Coronary artery (tissue), 2 donors: ENCODE data around the gene FBXO40.
"Not testable (repeated sequence)": the region's sequence is repeated elsewhere in the genome, so short reads cannot be mapped to it uniquely, and the experiment has no call there.

ENCODE experiments used
- DNase-seq: peaks from one replicate; pipeline ENCODE4 v3.0.0-alpha.2; 2017; ENCODE audit warnings: low spot score
- H3K27ac ChIP-seq, 2 donors: fragments of 200-600 bp; sonication (generic); one replicate each; pipeline ENCODE4 v1.5.1; 2016 to 2019
- H3K4me3 ChIP-seq: fragments of 200-600 bp; sonication (generic); 2 replicates; pipeline ENCODE4 v1.5.1; 2016; ENCODE audit warnings: mild to moderate bottlenecking, moderate library complexity
- TF ChIP-seq, protein P1 (sequence below): fragments of 200-600 bp; sonication (generic); IDR thresholded peaks from one replicate; pipeline ENCODE4 v1.5.1; 2019; ENCODE audit warnings: antibody characterized with exemption

Gene FBXO40

DNA sequence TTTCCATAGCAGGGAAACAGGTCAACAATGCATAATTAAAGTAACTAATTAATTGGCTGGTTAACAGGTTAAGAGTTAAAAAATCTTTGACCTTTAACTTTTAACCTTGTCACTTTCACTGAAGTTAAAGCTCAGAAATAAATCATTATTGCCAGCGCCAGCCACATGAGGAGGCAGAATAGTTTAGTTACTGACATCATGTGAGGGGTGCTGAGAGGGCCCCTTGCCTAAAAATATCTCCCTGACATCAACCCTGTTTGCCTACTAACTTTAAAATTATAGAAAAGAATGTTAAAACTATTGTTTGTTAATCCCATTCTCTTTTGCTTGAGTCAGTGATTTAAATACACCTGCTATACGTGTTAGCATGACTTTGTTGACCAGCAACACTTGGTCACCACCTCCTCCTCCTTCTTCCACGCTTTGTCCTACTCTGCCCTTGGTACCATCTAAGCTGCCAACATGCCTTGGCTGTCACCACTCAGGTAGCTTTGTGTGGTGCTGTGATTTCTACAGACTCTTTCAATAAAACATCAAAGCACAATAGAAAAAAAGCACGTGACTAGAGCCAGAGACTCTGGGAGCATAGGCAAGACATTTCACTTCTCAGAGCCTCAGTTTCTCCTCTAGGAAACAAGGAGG, 2.7 kb downstream of the FBXO40 start:
- Histone ChIP-seq H3K4me3 (no peak overlapping the region), H3K27ac (no peak overlapping the region)
- no peak for DNase-seq
- TF ChIP-seq, protein P1, sequence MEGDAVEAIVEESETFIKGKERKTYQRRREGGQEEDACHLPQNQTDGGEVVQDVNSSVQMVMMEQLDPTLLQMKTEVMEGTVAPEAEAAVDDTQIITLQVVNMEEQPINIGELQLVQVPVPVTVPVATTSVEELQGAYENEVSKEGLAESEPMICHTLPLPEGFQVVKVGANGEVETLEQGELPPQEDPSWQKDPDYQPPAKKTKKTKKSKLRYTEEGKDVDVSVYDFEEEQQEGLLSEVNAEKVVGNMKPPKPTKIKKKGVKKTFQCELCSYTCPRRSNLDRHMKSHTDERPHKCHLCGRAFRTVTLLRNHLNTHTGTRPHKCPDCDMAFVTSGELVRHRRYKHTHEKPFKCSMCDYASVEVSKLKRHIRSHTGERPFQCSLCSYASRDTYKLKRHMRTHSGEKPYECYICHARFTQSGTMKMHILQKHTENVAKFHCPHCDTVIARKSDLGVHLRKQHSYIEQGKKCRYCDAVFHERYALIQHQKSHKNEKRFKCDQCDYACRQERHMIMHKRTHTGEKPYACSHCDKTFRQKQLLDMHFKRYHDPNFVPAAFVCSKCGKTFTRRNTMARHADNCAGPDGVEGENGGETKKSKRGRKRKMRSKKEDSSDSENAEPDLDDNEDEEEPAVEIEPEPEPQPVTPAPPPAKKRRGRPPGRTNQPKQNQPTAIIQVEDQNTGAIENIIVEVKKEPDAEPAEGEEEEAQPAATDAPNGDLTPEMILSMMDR, result no peak

DNA sequence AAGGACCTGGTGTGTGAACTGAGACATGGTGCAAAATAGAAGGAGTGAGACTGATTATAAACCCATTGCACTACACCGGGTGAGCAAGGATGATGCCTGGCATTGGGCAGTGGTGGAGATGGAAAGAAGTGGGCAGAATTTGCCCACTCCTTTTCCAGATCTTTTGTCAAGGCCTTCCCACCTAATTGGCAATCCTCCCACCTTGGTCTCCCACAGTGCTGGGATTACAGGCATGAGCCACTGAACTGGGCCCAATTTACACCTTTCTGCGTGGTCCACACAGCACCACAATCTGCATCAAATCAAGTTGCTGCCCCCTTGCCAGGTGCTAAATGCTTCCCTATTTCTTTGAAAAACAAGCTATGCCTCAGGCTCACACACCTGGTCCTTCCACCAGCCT, 5.4 kb downstream of the FBXO40 start:
- H3K4me3 ChIP-seq, result no peak overlapping the region
- TF ChIP-seq, protein P1, result no peak
- no peak overlapping the region for H3K27ac ChIP-seq
- DNase-seq, result no peak

DNA sequence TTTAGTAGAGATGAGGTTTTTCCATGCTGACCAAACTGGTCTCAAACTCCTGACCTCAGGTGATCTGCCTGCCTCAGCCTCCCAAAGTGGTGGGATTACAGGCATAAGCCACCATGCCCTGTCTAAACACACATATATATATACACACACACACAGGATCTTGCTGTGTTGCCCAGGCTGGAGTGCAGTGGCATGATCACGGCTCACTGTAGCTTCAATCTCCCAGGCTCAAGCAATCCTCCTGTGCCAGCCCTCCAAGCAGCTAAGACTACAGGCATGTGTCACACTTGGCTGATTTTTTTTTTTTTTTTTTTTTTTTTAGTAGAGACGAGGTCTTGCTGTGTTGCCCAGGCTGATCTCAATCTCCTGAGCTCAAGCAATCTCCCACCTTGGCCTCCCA, 6.7 kb downstream of the FBXO40 start:
- H3K27ac ChIP-seq, DNase-seq, H3K4me3 ChIP-seq: not testable (repeated sequence)

- TF ChIP-seq, protein P1, result no peak
- no peak for DNase-seq
- no peak overlapping the region for H3K27ac ChIP-seq
- H3K4me3 ChIP-seq, result no peak overlapping the region
Observed at GRCh38 chr3:121601212-121601812, 8.1 kb downstream of the FBXO40 start.

DNA sequence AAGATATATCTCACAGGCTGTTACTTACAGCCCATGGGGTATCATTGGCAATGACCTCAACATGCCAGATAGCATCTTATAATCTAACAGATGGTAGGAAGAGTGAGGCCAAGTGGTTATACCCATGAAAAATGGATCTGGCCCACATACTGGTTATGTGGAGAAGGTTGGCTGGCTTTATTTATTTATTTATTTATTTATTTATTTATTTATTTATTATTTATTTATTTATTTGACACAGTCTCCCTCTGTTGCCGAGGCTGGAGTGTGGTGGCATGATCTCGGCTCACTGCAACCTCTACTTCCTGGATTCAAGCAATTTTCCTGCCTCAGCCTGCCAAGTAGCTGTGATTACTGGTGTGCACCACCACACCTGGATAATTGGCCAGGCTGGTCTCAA, 11.6 kb downstream of the FBXO40 start:
- Histone ChIP-seq H3K27ac (no peak overlapping the region), H3K4me3 (no peak overlapping the region)
- no peak for DNase-seq
- TF ChIP-seq, protein P1, result no peak

DNA sequence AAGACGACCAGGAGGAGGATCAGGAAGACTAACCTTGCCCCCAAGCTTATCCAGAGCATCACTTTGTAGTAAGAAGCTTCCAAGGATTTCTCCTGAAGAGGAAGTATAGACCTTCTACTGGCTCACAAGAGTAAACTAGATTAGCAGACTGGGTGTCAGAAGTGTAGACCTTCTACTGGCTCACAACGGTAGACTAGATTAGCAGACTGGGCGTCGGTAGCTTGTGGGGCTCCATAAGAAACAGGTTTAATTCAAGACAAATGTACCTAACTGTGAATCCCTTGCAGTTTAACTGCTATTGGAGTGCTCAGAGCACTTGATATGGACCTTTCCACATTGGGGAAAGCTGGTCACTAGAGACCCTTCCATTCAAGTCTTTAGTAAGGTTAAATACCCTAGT, 12.9 kb downstream of the FBXO40 start:
- no peak overlapping the region for H3K4me3 ChIP-seq
- TF ChIP-seq, protein P1, result no peak
- H3K27ac ChIP-seq, result no peak overlapping the region
- no peak for DNase-seq

- no peak overlapping the region for H3K4me3 ChIP-seq
- H3K27ac ChIP-seq, result no peak overlapping the region
- TF ChIP-seq, protein P1, result no peak
- DNase-seq, result no peak
Observed at GRCh38 chr3:121619691-121620090, 26.5 kb downstream of the FBXO40 start.
